Activated T-cell treated with anti-CD3 and anti-CD28 coated beads, Interleukin-2, amount 50 U/mL, for 24 hours (primary cell): Measurements from ENCODE around the gene TREM2.
"Not testable (repeated sequence)": the region's sequence is repeated elsewhere in the genome, so short reads cannot be mapped to it uniquely, and the experiment has no call there.

ENCODE experiments used
- DNase-seq: peaks from one replicate; pipeline ENCODE4 v3.0.0-alpha.2; 2020
- H3K27ac Mint-ChIP-seq: 2 replicates; pipeline ENCODE4 v1.8.0; 2020; ENCODE audit warnings: mild to moderate bottlenecking, mixed read lengths
- H3K27me3 Mint-ChIP-seq: 2 replicates; pipeline ENCODE4 v1.8.0; 2020; ENCODE audit warnings: mixed read lengths
- H3K36me3 Mint-ChIP-seq: 2 replicates; pipeline ENCODE4 v1.8.0; 2020; ENCODE audit warnings: low read depth, mixed read lengths
- H3K4me1 Mint-ChIP-seq: 2 replicates; pipeline ENCODE4 v1.8.0; 2020; ENCODE audit warnings: low read depth, mixed read lengths
- H3K4me3 Mint-ChIP-seq: 2 replicates; pipeline ENCODE4 v1.8.0; 2020; ENCODE audit warnings: mild to moderate bottlenecking, moderate library complexity, mixed read lengths
- H3K9me3 Mint-ChIP-seq: 2 replicates; pipeline ENCODE4 v1.8.0; 2020; ENCODE audit warnings: mixed read lengths

Gene TREM2

DNA sequence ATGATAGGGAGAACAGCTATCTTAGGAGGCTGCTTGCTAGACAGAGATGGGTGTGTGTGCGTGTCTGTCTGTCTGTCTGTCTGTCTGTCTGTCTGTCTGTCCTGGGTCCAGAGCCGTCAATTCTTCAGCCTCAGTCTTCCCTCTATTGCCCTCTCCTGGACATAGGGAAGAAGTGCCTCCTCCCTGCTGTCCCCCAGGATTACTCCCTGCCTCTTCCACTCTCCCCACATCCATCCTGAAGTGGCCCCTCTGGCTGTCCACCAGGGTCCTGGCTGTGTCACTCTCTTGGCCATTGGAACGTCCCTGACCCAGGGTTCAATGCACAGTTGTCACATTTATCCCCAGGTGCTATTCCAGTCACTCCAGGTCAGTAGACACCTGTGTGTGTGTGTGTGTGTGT, 27.9 kb upstream of the TREM2 start:
- H3K4me3 Mint-ChIP-seq, result no peak overlapping the region
- H3K36me3 Mint-ChIP-seq, result peaks cover 4% of the 10 kb centered on the region
- no peak overlapping the region for H3K27ac Mint-ChIP-seq
- H3K27me3 Mint-ChIP-seq, result no peaks in the 10 kb centered on the region
- no peak for DNase-seq
- H3K4me1 Mint-ChIP-seq, result peaks cover 9% of the 10 kb centered on the region
- H3K9me3 Mint-ChIP-seq, result peaks cover 8% of the 10 kb centered on the region

DNA sequence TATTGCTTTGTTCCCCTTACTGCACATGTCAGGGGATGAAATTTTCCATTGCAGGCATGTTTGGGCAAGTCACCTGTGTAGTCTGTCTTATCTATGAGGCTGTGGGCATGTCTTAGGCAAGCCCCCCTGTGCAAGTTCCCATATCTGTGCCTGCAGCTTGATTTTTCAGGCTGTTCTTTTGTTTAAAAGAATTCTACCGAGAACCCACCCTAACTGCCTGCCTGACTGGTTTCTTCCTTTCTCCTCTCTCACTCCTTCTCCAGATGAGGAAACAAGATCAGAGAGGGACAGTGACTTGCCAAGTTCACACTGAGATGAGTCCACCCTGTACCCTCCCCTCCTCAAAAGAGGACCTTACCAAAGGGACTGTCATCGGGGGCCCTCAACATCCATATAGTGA, 27.1 kb upstream of the TREM2 start:
- no peak overlapping the region for H3K27ac Mint-ChIP-seq
- no peaks in the 10 kb centered on the region for H3K27me3 Mint-ChIP-seq
- no peak for DNase-seq
- H3K9me3 Mint-ChIP-seq, result peaks cover 8% of the 10 kb centered on the region
- H3K36me3 Mint-ChIP-seq, result peaks cover 4% of the 10 kb centered on the region
- H3K4me3 Mint-ChIP-seq, result no peak overlapping the region
- peaks cover 8% of the 10 kb centered on the region for H3K4me1 Mint-ChIP-seq

DNA sequence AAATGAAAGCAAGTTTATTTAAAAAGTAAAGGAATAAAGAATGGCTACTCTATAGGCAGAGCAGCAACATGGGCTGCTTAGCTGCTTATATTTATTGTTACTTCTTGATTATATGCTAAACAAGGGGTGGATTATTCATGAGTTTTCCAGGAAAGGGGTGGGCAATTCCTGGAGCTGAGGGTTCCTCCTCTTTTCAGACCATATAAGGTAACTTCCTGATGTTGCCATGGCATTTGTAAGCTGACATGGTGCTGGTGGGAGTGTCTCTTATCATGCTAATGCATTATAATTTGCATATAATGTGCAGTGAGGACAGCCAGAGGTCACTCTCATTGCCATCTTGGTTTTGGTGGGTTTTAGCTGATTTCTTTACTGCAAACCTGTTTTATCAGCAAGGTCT, 26.1 kb upstream of the TREM2 start:
- not testable (repeated sequence) for H3K4me1 Mint-ChIP-seq, H3K27ac Mint-ChIP-seq, H3K27me3 Mint-ChIP-seq, H3K9me3 Mint-ChIP-seq, H3K36me3 Mint-ChIP-seq, DNase-seq, H3K4me3 Mint-ChIP-seq

DNA sequence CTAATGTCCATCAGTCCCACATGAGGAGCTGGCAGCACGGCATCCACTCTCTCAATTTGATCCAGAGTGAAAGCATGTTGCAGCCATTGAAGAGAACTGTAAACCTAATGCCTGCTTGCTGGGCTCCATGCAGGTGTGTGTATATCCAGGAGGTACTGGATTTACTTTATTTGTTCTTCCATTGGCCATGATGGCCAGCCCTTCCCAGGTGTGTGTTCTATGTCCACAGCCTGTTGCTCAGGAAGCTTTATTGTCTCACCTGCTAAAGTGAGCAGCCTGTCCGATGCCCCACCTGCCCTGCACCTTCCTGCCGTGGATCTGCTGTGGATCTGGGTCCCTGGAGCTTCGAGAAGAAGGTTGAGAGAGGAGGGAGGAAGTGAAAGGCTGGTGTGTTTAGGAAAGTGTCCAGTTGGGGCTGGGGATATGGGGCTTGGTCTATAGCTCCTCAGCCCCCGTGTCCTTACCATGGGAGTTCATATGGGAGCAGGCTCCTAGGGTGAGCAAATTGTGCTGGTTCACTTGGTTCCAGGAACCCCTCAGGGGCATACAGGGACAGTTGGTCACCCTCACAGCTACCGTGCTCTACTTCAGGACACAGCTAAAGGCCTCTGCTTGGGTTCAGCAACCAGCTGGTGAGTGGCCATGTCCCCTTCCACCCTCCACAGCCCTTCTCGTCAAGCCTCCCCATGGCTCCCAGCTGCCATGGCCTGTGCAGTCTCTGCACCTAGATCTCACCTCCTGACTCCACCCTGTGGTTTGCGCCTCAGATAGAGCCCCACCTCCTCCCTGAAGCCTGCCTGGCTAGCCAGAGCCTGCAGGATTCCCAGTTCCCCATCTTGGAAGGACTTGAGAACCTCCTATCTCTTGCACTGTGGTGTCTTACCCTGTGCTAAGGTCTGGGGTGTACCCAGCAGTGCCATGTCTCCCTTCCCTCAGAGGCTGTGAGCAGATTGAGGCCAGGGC, 25.3 kb upstream of the TREM2 start:
- no peaks in the 10 kb centered on the region for H3K27me3 Mint-ChIP-seq
- no peak overlapping the region for H3K4me3 Mint-ChIP-seq
- peaks cover 2% of the 10 kb centered on the region for H3K4me1 Mint-ChIP-seq
- no peak overlapping the region for H3K27ac Mint-ChIP-seq
- H3K36me3 Mint-ChIP-seq, result peaks cover 4% of the 10 kb centered on the region
- peaks cover 8% of the 10 kb centered on the region for H3K9me3 Mint-ChIP-seq
- no peak for DNase-seq

DNA sequence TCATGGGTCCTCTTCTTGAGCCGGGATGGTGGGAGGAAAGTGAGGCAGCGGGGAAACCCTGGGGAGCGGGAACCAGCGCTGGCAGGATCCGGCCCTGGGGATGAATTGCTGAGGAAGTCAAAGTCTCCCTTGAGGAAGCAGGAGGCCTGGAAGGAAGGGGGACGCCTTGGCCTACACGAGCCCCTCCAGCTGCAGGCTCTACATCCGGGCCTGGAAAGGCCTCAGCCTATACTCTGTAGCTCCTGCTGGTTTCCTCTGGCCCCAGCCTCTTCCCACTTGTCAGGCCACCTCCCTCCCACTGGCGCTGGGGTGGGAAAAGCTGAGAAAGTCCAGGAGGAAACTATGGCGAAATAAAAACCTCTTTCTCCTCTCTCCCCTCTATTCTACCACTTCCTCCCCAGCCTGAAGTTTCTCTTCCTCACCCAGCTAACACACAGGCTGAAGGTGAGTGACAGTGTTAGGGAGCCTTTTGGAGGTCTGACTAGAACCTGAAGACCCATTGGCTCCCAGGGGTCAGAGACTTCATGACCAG, 23.2 kb upstream of the TREM2 start:
- H3K4me1 Mint-ChIP-seq, result peaks cover 8% of the 10 kb centered on the region
- DNase-seq, result no peak
- H3K9me3 Mint-ChIP-seq, result peaks cover 8% of the 10 kb centered on the region
- no peak overlapping the region for H3K27ac Mint-ChIP-seq
- H3K4me3 Mint-ChIP-seq, result no peak overlapping the region
- H3K36me3 Mint-ChIP-seq, result peaks cover 4% of the 10 kb centered on the region
- no peaks in the 10 kb centered on the region for H3K27me3 Mint-ChIP-seq

DNA sequence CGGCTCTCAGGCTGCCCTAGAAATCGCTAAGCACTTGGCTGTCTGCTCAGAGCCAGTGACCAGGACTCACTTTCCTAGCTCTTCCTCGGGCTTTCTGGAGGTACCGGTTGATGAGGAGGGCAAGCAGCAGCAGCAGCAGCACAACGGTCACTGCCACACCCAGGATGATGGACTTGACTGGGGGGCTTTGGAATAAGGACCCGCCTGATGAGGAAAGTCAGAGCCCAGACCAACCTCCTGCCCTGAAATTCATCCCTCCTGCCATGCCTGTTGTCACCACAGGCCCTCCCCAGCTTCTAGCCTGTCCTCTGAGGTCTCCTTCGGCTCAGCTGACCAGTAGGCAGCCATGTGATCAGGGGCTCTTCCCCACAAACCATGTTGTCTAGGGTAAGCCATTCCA, 21.8 kb upstream of the TREM2 start:
- no peak overlapping the region for H3K4me3 Mint-ChIP-seq
- H3K4me1 Mint-ChIP-seq, result peaks cover 8% of the 10 kb centered on the region
- DNase-seq, result no peak
- H3K9me3 Mint-ChIP-seq, result peaks cover 4% of the 10 kb centered on the region
- H3K27me3 Mint-ChIP-seq, result no peaks in the 10 kb centered on the region
- peaks cover under 1% of the 10 kb centered on the region for H3K36me3 Mint-ChIP-seq
- H3K27ac Mint-ChIP-seq, result no peak overlapping the region

DNA sequence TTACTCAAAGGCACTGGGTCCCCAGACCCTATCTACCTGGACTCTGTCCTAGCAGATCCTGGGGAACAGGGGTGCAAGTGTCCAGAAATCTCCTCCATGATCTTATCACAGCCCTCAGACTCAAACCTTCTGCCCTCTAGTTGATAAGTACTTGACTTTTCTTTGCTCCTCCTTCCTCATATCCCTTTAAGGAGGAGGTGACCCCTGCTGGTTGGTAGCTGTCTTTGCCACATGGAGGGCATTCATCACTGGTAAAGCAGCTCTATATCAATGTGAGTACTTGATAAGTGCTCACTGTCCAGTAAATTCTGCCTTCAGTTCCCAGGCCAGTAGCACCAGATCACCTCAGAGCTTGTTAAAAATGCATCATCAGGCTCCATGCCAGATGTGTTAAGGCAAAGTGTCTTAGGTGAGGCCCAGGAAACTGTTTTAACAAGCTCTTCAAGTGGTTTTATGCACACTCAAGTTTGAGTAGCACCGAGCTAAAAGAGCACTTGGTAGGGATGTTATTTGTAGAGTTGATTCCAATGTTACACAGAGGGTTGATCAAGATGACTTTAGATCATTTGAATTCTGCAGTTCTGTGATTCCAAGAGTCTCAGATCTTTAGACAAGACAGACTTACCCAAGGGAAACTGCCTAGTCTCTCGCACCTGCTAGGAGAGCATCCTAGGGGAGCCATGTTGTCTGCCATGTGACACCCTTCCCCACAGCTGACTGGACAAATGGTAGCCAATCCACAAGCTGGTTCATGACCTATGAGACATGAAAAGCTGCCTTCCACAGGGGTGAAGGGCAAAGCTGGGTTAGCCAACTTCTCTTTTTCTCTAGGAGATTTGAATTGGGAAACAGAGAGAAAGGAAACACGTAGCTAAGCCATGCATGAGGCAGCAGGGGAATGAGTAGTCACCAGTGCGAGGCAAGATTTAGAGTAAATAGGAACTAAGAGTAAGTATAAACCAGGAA, 19.4 kb upstream of the TREM2 start:
- Mint-ChIP-seq H3K4me3 (no peak overlapping the region), H3K27ac (no peak overlapping the region), H3K4me1 (peaks cover 8% of the 10 kb centered on the region), H3K27me3 (no peaks in the 10 kb centered on the region), H3K36me3 (no peaks in the 10 kb centered on the region), H3K9me3 (no peaks in the 10 kb centered on the region)
- no peak for DNase-seq

DNA sequence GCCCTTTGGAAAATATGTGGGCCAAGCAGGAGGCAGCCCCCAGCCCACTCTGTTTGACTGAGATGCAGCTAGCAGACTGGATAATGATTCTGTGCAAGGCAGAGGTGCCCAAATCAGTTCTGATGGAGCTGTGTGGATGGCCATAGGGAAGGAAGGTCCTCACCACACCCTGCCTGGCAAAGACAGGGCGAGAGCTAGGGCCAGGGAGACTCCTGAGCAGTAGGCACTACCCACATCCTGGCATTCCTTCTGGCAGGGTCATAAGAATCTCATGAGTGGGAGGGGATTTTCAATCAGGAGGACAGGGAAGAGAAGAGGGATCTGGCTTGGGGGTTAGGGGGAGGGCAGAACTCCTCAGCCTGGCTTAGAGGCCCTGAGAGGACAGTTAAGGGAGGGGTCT, 18.6 kb upstream of the TREM2 start:
- Mint-ChIP-seq H3K4me3 (no peak overlapping the region), H3K27ac (no peak overlapping the region), H3K9me3 (no peaks in the 10 kb centered on the region), H3K36me3 (no peaks in the 10 kb centered on the region), H3K27me3 (no peaks in the 10 kb centered on the region), H3K4me1 (peaks cover 8% of the 10 kb centered on the region)
- DNase-seq, result no peak

DNA sequence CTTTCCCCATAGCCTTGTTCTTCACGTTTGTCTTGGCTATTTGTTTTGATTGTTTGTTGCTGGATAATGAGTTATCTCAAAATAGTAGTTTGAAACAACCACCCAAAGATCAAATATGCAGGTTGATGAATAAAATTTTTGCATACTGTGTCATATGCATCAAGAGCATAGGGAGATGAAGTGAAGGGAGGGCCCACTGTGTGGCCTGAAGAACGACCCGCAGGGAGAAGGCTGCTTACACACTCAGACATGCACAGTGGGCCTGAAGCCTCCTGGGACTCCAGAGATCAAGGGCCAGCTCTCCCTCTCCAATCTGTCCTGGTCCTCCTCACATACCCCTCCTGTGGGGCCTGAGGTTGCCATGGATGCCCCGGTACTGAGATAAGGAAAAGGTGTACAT, 16.2 kb upstream of the TREM2 start:
- DNase-seq, result no peak
- Mint-ChIP-seq H3K9me3 (no peaks in the 10 kb centered on the region), H3K27me3 (peaks cover 3% of the 10 kb centered on the region), H3K36me3 (no peaks in the 10 kb centered on the region), H3K4me1 (peaks cover 8% of the 10 kb centered on the region), H3K27ac (no peak overlapping the region), H3K4me3 (no peak overlapping the region)

DNA sequence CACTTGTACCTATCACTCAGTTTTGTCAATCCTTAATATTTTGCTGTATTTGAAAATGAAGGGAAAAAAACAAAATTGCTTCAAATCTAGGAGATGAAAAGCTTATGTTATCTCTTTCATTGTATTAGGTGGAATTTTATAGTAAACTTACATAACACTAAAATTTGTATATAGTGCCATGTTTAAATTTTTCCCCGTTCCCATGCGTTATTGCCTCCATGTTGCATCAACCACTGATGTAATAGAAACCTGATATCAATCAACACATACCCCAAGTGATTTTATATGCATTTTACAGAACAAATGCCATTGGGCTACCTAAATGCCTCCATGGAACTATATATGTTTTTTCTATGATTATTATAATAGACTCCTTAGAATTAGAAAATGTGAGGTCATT, 14.8 kb upstream of the TREM2 start:
- no peaks in the 10 kb centered on the region for H3K36me3 Mint-ChIP-seq
- peaks cover 3% of the 10 kb centered on the region for H3K27me3 Mint-ChIP-seq
- no peak for DNase-seq
- H3K9me3 Mint-ChIP-seq, result no peaks in the 10 kb centered on the region
- no peak overlapping the region for H3K4me3 Mint-ChIP-seq
- H3K4me1 Mint-ChIP-seq, result peaks cover 8% of the 10 kb centered on the region
- no peak overlapping the region for H3K27ac Mint-ChIP-seq

DNA sequence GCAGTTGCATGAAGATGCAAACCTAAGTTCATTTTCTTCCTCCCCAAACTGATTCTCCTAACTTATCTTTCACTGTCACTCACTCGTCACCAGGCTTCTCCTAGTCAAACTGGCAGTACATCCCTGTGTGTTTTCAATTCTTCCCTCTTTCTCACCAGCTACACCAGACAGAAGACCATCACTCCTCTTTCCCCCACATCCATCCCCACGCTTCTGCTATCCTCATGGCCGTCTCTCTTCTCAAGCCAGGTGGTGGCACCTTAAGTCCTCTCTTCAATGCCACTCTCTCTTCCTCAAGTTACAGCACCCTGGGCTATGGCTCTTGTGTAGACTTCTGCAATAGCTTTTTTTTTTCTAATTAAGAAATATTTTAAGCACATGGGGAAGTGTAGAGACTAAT, 14.4 kb upstream of the TREM2 start:
- peaks cover 3% of the 10 kb centered on the region for H3K27me3 Mint-ChIP-seq
- no peaks in the 10 kb centered on the region for H3K36me3 Mint-ChIP-seq
- no peak for DNase-seq
- no peaks in the 10 kb centered on the region for H3K9me3 Mint-ChIP-seq
- H3K4me1 Mint-ChIP-seq, result peaks cover 6% of the 10 kb centered on the region
- H3K4me3 Mint-ChIP-seq, result no peak overlapping the region
- no peak overlapping the region for H3K27ac Mint-ChIP-seq

DNA sequence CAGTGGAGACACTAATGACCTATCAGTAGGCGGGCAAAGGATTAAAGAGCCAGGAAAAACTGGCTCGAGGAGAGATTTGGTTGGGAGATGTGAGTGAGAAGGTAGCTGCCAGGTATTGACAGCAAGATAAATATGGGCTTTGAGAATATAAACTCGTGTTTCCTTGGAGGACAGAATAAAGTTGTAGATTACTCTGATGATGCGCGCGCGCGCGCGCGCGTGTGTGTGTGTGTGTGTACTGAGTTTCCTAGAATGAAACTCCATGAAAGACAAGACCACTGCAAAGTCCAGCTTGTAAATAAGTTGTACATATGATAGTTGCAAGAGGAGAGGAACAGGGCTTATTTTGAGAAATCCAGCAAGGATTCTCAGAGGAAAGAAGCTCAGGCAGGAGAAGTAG, 13.3 kb upstream of the TREM2 start:
- H3K9me3 Mint-ChIP-seq, result no peaks in the 10 kb centered on the region
- H3K27me3 Mint-ChIP-seq, result peaks cover 3% of the 10 kb centered on the region
- H3K36me3 Mint-ChIP-seq, result no peaks in the 10 kb centered on the region
- no peak for DNase-seq
- H3K4me1 Mint-ChIP-seq, result no peaks in the 10 kb centered on the region
- H3K4me3 Mint-ChIP-seq, result no peak overlapping the region
- no peak overlapping the region for H3K27ac Mint-ChIP-seq

DNA sequence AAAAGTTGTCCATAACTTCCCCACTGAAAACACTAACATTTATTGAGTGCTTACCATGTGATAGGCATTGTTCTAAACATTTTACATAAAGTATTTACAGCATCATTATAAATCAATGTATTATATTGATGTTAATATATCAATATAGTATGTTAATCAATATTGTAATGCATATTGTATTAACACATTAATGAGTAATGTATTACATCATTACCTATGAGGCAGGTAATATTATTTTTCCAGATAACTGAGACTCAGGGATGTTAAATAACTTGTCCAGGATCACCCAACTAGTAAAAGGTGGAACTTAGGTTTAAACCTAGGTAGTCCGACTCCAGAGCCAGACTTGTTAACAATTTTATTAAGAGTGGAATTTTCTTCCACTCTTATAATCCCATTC, 12.2 kb upstream of the TREM2 start:
- Mint-ChIP-seq H3K9me3 (no peaks in the 10 kb centered on the region), H3K4me1 (no peaks in the 10 kb centered on the region), H3K4me3 (no peak overlapping the region), H3K36me3 (no peaks in the 10 kb centered on the region), H3K27me3 (peaks cover 3% of the 10 kb centered on the region), H3K27ac (no peak overlapping the region)
- no peak for DNase-seq

DNA sequence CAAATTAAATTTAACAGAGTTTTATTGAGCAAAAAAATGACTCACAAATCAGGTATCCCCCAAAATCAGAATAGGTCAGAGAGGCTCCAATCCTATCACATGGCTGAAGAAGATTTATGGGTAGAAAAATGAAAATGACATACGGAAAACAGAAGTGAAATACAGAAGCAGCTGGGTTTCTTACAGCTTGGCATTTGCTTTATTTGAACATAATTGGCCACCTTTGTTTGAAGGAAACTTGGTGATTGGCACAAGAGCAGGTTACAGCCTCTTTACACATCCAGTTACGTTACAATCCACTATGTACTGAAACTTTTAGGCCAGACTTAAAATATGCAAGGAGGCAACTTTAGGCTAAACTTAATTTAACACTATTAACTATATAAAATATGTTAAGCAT, 11.7 kb upstream of the TREM2 start:
- Mint-ChIP-seq H3K27ac (no peak overlapping the region), H3K27me3 (peaks cover 3% of the 10 kb centered on the region)
- no peak for DNase-seq

More for the DNA sequence above, 11.7 kb upstream of the TREM2 start:
- H3K9me3 Mint-ChIP-seq, result no peaks in the 10 kb centered on the region
- H3K4me3 Mint-ChIP-seq, result no peak overlapping the region
- no peaks in the 10 kb centered on the region for H3K36me3 Mint-ChIP-seq
- no peaks in the 10 kb centered on the region for H3K4me1 Mint-ChIP-seq
